ENCODE results near the gene NOTCH1. TPM values are rescaled to one million over a fixed set of nuclear protein-coding genes. Genes with fewer than 3 reads are reported as not detected.

Gene NOTCH1
- total and polyA plus RNA-seq, 12 donors: 0.81 to 31.5 (median 24.0) TPM

DNA sequence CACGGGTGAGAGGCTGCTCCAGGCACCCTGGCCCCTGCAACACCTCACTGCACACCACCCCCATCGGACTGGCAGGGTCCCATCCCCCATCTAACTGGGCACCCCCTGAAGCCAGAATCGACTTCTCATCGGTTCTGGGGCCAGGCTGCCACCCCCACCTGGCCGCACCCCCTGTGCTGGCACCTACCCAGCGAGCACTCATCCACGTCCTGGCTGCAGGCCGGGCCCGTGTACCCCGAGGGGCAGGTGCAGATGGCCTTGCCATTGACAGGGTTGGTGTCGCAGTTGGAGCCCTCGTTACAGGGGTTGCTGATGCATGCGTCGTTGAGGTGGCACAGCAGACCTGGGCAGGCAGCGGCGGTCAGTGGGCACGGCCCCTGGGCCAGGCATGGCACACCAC is 27.9 kb downstream of the NOTCH1 start:
- no peak overlapping the region for H3K27ac ChIP-seq
- DNase-seq: no peak
- H3K36me3 ChIP-seq (replicated peaks in 1 of 2): peaks cover 0 to 51% of the 10 kb centered on the region in 2 donors
- no peaks in the 10 kb centered on the region for H3K27me3 ChIP-seq
- WGBS, 4 donors: 87 to 92% (median 92%) methylated on average over 7 to 17 of the region's 17 CpGs; no CpG with 5 or more reads in 1 of the 4 donors
- intact Hi-C loops (cut with DNase I): no loop called here
- H3K4me3 ChIP-seq: no peak overlapping the region
- no peaks in the 10 kb centered on the region for H3K4me1 ChIP-seq (replicated peaks in 1 of 2)
- TF ChIP-seq, protein P1, sequence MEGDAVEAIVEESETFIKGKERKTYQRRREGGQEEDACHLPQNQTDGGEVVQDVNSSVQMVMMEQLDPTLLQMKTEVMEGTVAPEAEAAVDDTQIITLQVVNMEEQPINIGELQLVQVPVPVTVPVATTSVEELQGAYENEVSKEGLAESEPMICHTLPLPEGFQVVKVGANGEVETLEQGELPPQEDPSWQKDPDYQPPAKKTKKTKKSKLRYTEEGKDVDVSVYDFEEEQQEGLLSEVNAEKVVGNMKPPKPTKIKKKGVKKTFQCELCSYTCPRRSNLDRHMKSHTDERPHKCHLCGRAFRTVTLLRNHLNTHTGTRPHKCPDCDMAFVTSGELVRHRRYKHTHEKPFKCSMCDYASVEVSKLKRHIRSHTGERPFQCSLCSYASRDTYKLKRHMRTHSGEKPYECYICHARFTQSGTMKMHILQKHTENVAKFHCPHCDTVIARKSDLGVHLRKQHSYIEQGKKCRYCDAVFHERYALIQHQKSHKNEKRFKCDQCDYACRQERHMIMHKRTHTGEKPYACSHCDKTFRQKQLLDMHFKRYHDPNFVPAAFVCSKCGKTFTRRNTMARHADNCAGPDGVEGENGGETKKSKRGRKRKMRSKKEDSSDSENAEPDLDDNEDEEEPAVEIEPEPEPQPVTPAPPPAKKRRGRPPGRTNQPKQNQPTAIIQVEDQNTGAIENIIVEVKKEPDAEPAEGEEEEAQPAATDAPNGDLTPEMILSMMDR (IDR thresholded peaks at IDR 0.05): no peak
- no peak for TF ChIP-seq POLR2A (IDR thresholded peaks at IDR 0.05)
- no peaks in the 10 kb centered on the region for H3K9me3 ChIP-seq (replicated peaks in 1 of 3)

DNA sequence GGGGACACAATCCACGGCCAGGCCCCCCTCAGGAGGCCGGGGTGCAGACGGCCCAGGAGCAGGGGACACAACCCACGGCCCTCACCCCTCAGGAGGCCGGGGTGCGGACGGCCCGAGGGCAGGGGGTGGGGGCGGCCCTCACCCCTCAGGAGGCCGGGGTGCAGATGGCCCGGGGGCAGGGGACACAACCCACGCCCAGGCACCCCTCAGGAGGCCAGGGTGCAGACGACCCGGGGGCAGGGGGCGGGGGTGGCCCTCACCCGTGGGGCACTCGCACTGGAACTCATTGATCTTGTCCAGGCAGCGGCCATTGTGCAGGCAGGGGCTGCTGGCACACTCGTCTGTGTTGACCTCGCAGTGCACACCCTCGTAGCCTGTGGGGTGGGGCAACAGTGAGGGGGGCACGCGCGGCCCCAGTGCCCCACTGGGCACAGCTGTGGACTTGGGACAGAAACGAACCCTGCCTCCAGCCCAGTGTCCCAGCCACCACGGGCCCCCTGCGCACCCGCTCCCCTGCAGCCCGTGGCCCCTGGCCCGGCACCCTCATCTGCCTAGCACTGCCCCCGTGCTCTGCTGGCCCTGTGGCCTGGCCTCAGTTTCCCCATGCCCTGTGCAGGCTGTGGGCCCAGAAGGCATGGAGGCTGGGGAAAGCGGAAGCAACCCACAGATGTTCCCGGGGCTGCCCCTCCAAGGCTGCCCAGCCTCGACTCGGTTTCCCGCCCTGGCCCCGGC is 28.7 kb downstream of the NOTCH1 start:
- DNase-seq: no peak
- intact Hi-C loops (cut with DNase I): no loop called here
- Histone ChIP-seq H3K4me3 (no peak overlapping the region), H3K4me1 (replicated peaks in 1 of 2) (no peaks in the 10 kb centered on the region), H3K36me3 (replicated peaks in 1 of 2) (peaks cover 0 to 57% of the 10 kb centered on the region in 2 donors), H3K27ac (no peak overlapping the region), H3K9me3 (replicated peaks in 1 of 3) (no peaks in the 10 kb centered on the region), H3K27me3 (no peaks in the 10 kb centered on the region)
- TF ChIP-seq POLR2A (IDR thresholded peaks at IDR 0.05): no peak
- TF ChIP-seq, protein P1 (IDR thresholded peaks at IDR 0.05): no peak
- WGBS, 4 donors: 88 to 97% (median 89%) methylated on average over 6 to 37 of the region's 37 CpGs

DNA sequence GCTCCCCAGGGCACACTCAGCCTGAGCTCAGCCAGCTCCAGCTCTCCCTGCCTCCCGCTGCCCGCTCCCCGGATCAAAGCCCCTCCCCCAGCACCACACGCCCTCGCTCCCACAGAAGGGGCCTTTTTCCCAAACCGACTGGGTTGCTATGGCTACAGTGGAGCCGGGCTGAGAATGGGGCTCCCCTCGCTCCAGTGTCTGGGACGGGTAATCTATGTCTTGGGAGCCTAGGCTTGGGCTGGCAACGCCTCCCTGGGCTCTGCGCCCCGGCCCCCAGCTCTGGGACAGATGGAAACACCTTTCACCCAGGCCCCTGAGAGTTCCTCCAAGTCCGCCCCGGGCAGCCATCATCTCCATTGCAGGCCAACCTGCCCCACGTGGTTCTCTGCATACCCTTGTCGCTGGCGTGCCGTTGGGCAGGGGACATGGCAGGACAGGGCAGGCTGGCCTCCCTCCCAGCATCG is 29.6 kb downstream of the NOTCH1 start:
- Histone ChIP-seq H3K4me3 (no peak overlapping the region), H3K27me3 (no peaks in the 10 kb centered on the region), H3K4me1 (replicated peaks in 1 of 2) (no peaks in the 10 kb centered on the region), H3K9me3 (replicated peaks in 1 of 3) (no peaks in the 10 kb centered on the region), H3K27ac (no peak overlapping the region), H3K36me3 (replicated peaks in 1 of 2) (peaks cover 0 to 67% of the 10 kb centered on the region in 2 donors)
- DNase-seq: no peak
- TF ChIP-seq, protein P1 (IDR thresholded peaks at IDR 0.05): no peak
- TF ChIP-seq POLR2A (IDR thresholded peaks at IDR 0.05): no peak
- intact Hi-C loops (cut with DNase I): no loop called here
- 81 to 85% (median 83%) methylated on average over 14 to 19 of the region's 19 CpGs for WGBS, 4 donors

DNA sequence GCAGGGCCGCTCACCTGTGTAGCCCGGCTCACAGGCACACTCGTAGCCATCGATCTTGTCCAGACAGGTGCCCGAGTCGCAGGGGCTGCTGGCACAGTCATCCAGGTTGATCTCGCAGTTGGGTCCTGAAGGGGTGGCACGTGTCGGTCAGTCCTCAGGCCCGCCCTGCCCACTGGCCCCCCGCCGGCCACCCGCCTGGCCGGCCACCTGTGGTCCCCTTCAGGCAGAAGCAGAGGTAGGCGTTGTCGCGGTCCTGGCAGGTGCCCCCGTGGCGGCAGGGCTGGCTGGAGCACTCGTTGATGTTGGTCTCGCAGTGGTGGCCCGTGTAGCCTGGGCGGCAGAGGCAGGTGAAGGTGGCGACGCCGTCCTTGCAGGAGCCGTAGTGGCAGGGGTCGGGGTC is 30.6 kb downstream of the NOTCH1 start:
- 95 to 100% (median 96%) methylated on average over 4 to 28 of the region's 28 CpGs for WGBS, 4 donors
- no peak for TF ChIP-seq POLR2A (IDR thresholded peaks at IDR 0.05)
- TF ChIP-seq, protein P1 (IDR thresholded peaks at IDR 0.05): no peak
- no peak overlapping the region for H3K4me3 ChIP-seq
- DNase-seq: no peak
- H3K27me3 ChIP-seq: no peaks in the 10 kb centered on the region
- no peaks in the 10 kb centered on the region for H3K4me1 ChIP-seq (replicated peaks in 1 of 2)
- H3K36me3 ChIP-seq (replicated peaks in 1 of 2): peaks cover 0 to 75% of the 10 kb centered on the region in 2 donors
- H3K27ac ChIP-seq: no peak overlapping the region
- H3K9me3 ChIP-seq (replicated peaks in 1 of 3): no peaks in the 10 kb centered on the region
- intact Hi-C loops (cut with DNase I): no loop called here

Measured in adrenal gland (tissue), 12 donors.